IgD-negative memory B cell (primary cell): Measurements from ENCODE around the gene MS4A7. TPM values are rescaled to one million over a fixed set of nuclear protein-coding genes. Genes with fewer than 3 reads are reported as not detected.
A peak's percentile ranks its signal among the peaks of the same experiment; 100 is the strongest.

ENCODE experiments used
- H3K27ac Mint-ChIP-seq, 3 donors: one replicate each; pipeline ENCODE4 v1.8.0; 2020 to 2022; ENCODE audit warnings: mild to moderate bottlenecking in 3 of 3, mixed read lengths in 3 of 3, moderate library complexity in 1 of 3
- H3K27me3 Mint-ChIP-seq: one replicate; pipeline ENCODE4 v1.8.0; 2021; ENCODE audit warnings: mixed read lengths
- H3K36me3 Mint-ChIP-seq: one replicate; pipeline ENCODE4 v1.8.0; 2020; ENCODE audit warnings: mild to moderate bottlenecking, mixed read lengths
- H3K4me1 Mint-ChIP-seq, 3 donors: one replicate each; pipeline ENCODE4 v1.8.0; 2020 to 2022; ENCODE audit warnings: mixed read lengths in 3 of 3, mild to moderate bottlenecking in 1 of 3
- H3K4me3 Mint-ChIP-seq, 4 donors: one replicate each; pipeline ENCODE4 v1.8.0; 2020 to 2022; ENCODE audit warnings: mild to moderate bottlenecking in 4 of 4, mixed read lengths in 4 of 4, moderate library complexity in 3 of 4
- H3K9me3 Mint-ChIP-seq, 3 donors: one replicate each; pipeline ENCODE4 v1.8.0; 2020 to 2021; ENCODE audit warnings: mixed read lengths in 3 of 3, mild to moderate bottlenecking in 1 of 3
- polyA plus RNA-seq: library from polyadenylated mRNA; unstranded; fragments of 300-500 nt; fragmentation: Illumina TruSeq; gene quantifications from one replicate; pipeline ENCODE4 v1.2.3, GENCODE V29; 2021

The MS4A7 gene
- polyA plus RNA-seq, 1 donor from 2014 or later, result 16.8 TPM

- H3K27ac Mint-ChIP-seq, result peak overlapping the region; percentile 48 to 96 (median 96)
- peak overlapping the region in 3 of 4 donors; percentile 59 to 73 (median 64) for H3K4me3 Mint-ChIP-seq
- peaks cover 23 to 36% (median 31%) of the 10 kb centered on the region in 3 donors for H3K4me1 Mint-ChIP-seq
- no peaks in the 10 kb centered on the region for H3K27me3 Mint-ChIP-seq
- H3K9me3 Mint-ChIP-seq, result peaks cover 0 to 3% (median 2%) of the 10 kb centered on the region in 3 donors
- peaks cover 5% of the 10 kb centered on the region for H3K36me3 Mint-ChIP-seq
These were observed 12.1 kb downstream of the MS4A7 start for GRCh38 chr11:60390419-60390818.

GRCh38 chr11:60392361-60392760, 14.0 kb downstream of the MS4A7 start:
- Mint-ChIP-seq H3K4me3 (no peak overlapping the region), H3K36me3 (peaks cover 5% of the 10 kb centered on the region), H3K9me3 (peaks cover 0 to 3% (median 0%) of the 10 kb centered on the region in 3 donors), H3K27ac (peak overlapping the region in 1 of 3 donors; percentile 3), H3K27me3 (no peaks in the 10 kb centered on the region), H3K4me1 (peaks cover 29 to 53% (median 47%) of the 10 kb centered on the region in 3 donors)

GRCh38 chr11:60393016-60393415, 14.7 kb downstream of the MS4A7 start:
- Mint-ChIP-seq H3K4me3 (no peak overlapping the region), H3K27me3 (no peaks in the 10 kb centered on the region), H3K36me3 (peaks cover 5% of the 10 kb centered on the region), H3K4me1 (peaks cover 36 to 56% (median 49%) of the 10 kb centered on the region in 3 donors), H3K27ac (no peak overlapping the region), H3K9me3 (peaks cover 0 to 3% (median 0%) of the 10 kb centered on the region in 3 donors)

GRCh38 chr11:60394666-60395380, 16.5 kb downstream of the MS4A7 start:
- Mint-ChIP-seq H3K4me1 (peaks cover 35 to 45% (median 36%) of the 10 kb centered on the region in 3 donors), H3K27me3 (no peaks in the 10 kb centered on the region), H3K9me3 (peaks cover 0 to 2% (median 0%) of the 10 kb centered on the region in 3 donors), H3K36me3 (peaks cover 7% of the 10 kb centered on the region), H3K4me3 (no peak overlapping the region), H3K27ac (no peak overlapping the region)

GRCh38 chr11:60396382-60396781, 18.1 kb downstream of the MS4A7 start, which contains the start of gene MS4A14:
TSS of gene MS4A14 (plus strand) at chr11:60396459. CDS start at chr11:60396579, 120 bp downstream.
- Mint-ChIP-seq H3K4me3 (peak within 1 kb of the TSS; percentile 26 to 85 (median 56)), H3K27ac (peak within 1 kb of the TSS; percentile 52 to 93 (median 89)), H3K36me3 (peaks cover 9% of the 10 kb centered on the region), H3K27me3 (no peaks in the 10 kb centered on the region), H3K9me3 (peaks cover 0 to 2% (median 0%) of the 10 kb centered on the region in 3 donors), H3K4me1 (peaks cover 29 to 38% (median 33%) of the 10 kb centered on the region in 3 donors)

- H3K9me3 Mint-ChIP-seq, result peaks cover 2 to 4% (median 2%) of the 10 kb centered on the region in 3 donors
- peak overlapping the region; percentile 26 to 85 (median 56) for H3K4me3 Mint-ChIP-seq
- peaks cover 33 to 42% (median 33%) of the 10 kb centered on the region in 3 donors for H3K4me1 Mint-ChIP-seq
- H3K27me3 Mint-ChIP-seq, result no peaks in the 10 kb centered on the region
- H3K27ac Mint-ChIP-seq, result peak overlapping the region; percentile 52 to 93 (median 89)
- peaks cover 9% of the 10 kb centered on the region for H3K36me3 Mint-ChIP-seq
These were observed 18.5 kb downstream of the MS4A7 start for GRCh38 chr11:60396799-60397198.

GRCh38 chr11:60420015-60420414, 41.7 kb downstream of the MS4A7 start:
- no peaks in the 10 kb centered on the region for H3K27me3 Mint-ChIP-seq
- H3K27ac Mint-ChIP-seq, result no peak overlapping the region
- peaks cover 5 to 14% (median 13%) of the 10 kb centered on the region in 3 donors for H3K9me3 Mint-ChIP-seq
- H3K4me1 Mint-ChIP-seq, result peaks cover 0 to 10% (median 8%) of the 10 kb centered on the region in 3 donors
- H3K4me3 Mint-ChIP-seq, result no peak overlapping the region
- peaks cover 5% of the 10 kb centered on the region for H3K36me3 Mint-ChIP-seq

GRCh38 chr11:60422609-60423008, 44.3 kb downstream of the MS4A7 start:
- Mint-ChIP-seq H3K36me3 (peaks cover 5% of the 10 kb centered on the region), H3K9me3 (peaks cover 5 to 12% (median 10%) of the 10 kb centered on the region in 3 donors), H3K4me3 (no peak overlapping the region), H3K27me3 (no peaks in the 10 kb centered on the region), H3K27ac (no peak overlapping the region), H3K4me1 (peaks cover 0 to 7% (median 0%) of the 10 kb centered on the region in 3 donors)

GRCh38 chr11:60428517-60428916, 50.2 kb downstream of the MS4A7 start:
- no peak overlapping the region for H3K27ac Mint-ChIP-seq
- peak overlapping the region in 1 of 4 donors; percentile 43 for H3K4me3 Mint-ChIP-seq
- no peaks in the 10 kb centered on the region for H3K36me3 Mint-ChIP-seq
- peaks cover 0 to 4% (median 2%) of the 10 kb centered on the region in 3 donors for H3K4me1 Mint-ChIP-seq
- peaks cover 2% of the 10 kb centered on the region for H3K27me3 Mint-ChIP-seq
- peaks cover 0 to 2% (median 1%) of the 10 kb centered on the region in 3 donors for H3K9me3 Mint-ChIP-seq

GRCh38 chr11:60429272-60429671, 50.9 kb downstream of the MS4A7 start, which contains the start of gene MS4A5:
TSS of gene MS4A5 (plus strand) at chr11:60429572. CDS start at chr11:60429675, 103 bp downstream.
- H3K9me3 Mint-ChIP-seq, result peaks cover 0 to 2% (median 1%) of the 10 kb centered on the region in 3 donors
- no peaks in the 10 kb centered on the region for H3K36me3 Mint-ChIP-seq
- H3K27me3 Mint-ChIP-seq, result peaks cover 2% of the 10 kb centered on the region
- H3K4me1 Mint-ChIP-seq, result peaks cover 3 to 6% (median 4%) of the 10 kb centered on the region in 3 donors
- peak within 1 kb of the TSS in 2 of 3 donors; percentile 26 to 59 for H3K27ac Mint-ChIP-seq
- H3K4me3 Mint-ChIP-seq, result peak within 1 kb of the TSS in 1 of 4 donors; percentile 43

- H3K27ac Mint-ChIP-seq, result peak overlapping the region in 1 of 3 donors; percentile 80
- H3K9me3 Mint-ChIP-seq, result peaks cover 0 to 1% (median 0%) of the 10 kb centered on the region in 3 donors
- peaks cover 3 to 6% (median 4%) of the 10 kb centered on the region in 3 donors for H3K4me1 Mint-ChIP-seq
- H3K4me3 Mint-ChIP-seq, result no peak overlapping the region
- no peaks in the 10 kb centered on the region for H3K36me3 Mint-ChIP-seq
- peaks cover 2% of the 10 kb centered on the region for H3K27me3 Mint-ChIP-seq
These were observed 52.9 kb downstream of the MS4A7 start for GRCh38 chr11:60431251-60431650.

GRCh38 chr11:60433401-60433800, 55.1 kb downstream of the MS4A7 start:
- Mint-ChIP-seq H3K36me3 (no peaks in the 10 kb centered on the region), H3K27ac (no peak overlapping the region), H3K4me3 (no peak overlapping the region), H3K27me3 (peaks cover 2% of the 10 kb centered on the region), H3K4me1 (peaks cover 3 to 6% (median 4%) of the 10 kb centered on the region in 3 donors), H3K9me3 (peaks cover 0 to 1% (median 0%) of the 10 kb centered on the region in 3 donors)
